Cardiac fibroblast (primary cell): ENCODE measurements around the gene SERTM1.

Experiments
- DNase-seq, 2 donors: peaks; one replicate each; pipeline versions ENCODE4 v3.0.0 to v3.0.0-alpha.2; 2010; ENCODE audit warnings: low read depth in 2 of 2
- H3K4me3 ChIP-seq, 2 donors: replicated peaks in 1 of 2; 1 replicate in 1 of 2; 2 replicates in 1 of 2; pipeline ENCODE4 v1.5.1; 2011; ENCODE audit warnings: low read depth in 2 of 2, low read length in 2 of 2, mild to moderate bottlenecking in 2 of 2, moderate library complexity in 1 of 2
- CTCF ChIP-seq: IDR thresholded peaks from one replicate; pipeline ENCODE4 v1.5.1; 2011; ENCODE audit warnings: low read depth, mild to moderate bottlenecking, low read length, inconsistent platforms

The SERTM1 gene

GRCh38 chr13:36665630-36666029 lies 8.2 kb upstream of the SERTM1 start:
- TF ChIP-seq CTCF: no peak
- DNase-seq: no peak
- no peak overlapping the region for H3K4me3 ChIP-seq

- no peak overlapping the region for H3K4me3 ChIP-seq
- TF ChIP-seq CTCF: no peak
- DNase-seq: no peak
Observed at GRCh38 chr13:36666477-36667229, 7.2 kb upstream of the SERTM1 start.

- TF ChIP-seq CTCF: no peak
- no peak for DNase-seq
- no peak overlapping the region for H3K4me3 ChIP-seq
Observed at GRCh38 chr13:36668316-36668715, 5.5 kb upstream of the SERTM1 start.

GRCh38 chr13:36673352-36673751 lies 468 bp upstream of the SERTM1 start:
- TF ChIP-seq CTCF: no peak
- DNase-seq: no peak
- no peak overlapping the region for H3K4me3 ChIP-seq

GRCh38 chr13:36674337-36675212 lies 755 bp downstream of the SERTM1 start:
- peak overlapping the region in 1 of 2 donors; percentile 34 for H3K4me3 ChIP-seq
- no peak for DNase-seq
- no peak for TF ChIP-seq CTCF

- no peak overlapping the region for H3K4me3 ChIP-seq
- TF ChIP-seq CTCF: no peak
- DNase-seq: no peak
Observed at GRCh38 chr13:36675213-36675536, 1.4 kb downstream of the SERTM1 start.
